ENCODE measurements around the gene FXYD2.
"Not testable (repeated sequence)": the region's sequence is repeated elsewhere in the genome, so short reads cannot be mapped to it uniquely, and the experiment has no call there.

Gene FXYD2

GRCh38 chr11:117869604-117870003 is 45.1 kb upstream of the FXYD2 start:
- TF ChIP-seq ZFX (IDR thresholded peaks at IDR 0.05) = no peak
- TF ChIP-seq, protein P1, sequence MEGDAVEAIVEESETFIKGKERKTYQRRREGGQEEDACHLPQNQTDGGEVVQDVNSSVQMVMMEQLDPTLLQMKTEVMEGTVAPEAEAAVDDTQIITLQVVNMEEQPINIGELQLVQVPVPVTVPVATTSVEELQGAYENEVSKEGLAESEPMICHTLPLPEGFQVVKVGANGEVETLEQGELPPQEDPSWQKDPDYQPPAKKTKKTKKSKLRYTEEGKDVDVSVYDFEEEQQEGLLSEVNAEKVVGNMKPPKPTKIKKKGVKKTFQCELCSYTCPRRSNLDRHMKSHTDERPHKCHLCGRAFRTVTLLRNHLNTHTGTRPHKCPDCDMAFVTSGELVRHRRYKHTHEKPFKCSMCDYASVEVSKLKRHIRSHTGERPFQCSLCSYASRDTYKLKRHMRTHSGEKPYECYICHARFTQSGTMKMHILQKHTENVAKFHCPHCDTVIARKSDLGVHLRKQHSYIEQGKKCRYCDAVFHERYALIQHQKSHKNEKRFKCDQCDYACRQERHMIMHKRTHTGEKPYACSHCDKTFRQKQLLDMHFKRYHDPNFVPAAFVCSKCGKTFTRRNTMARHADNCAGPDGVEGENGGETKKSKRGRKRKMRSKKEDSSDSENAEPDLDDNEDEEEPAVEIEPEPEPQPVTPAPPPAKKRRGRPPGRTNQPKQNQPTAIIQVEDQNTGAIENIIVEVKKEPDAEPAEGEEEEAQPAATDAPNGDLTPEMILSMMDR (conservative IDR thresholded peaks at IDR 0.05) = no peak
- no peak overlapping the region for H3K27ac ChIP-seq

DNA sequence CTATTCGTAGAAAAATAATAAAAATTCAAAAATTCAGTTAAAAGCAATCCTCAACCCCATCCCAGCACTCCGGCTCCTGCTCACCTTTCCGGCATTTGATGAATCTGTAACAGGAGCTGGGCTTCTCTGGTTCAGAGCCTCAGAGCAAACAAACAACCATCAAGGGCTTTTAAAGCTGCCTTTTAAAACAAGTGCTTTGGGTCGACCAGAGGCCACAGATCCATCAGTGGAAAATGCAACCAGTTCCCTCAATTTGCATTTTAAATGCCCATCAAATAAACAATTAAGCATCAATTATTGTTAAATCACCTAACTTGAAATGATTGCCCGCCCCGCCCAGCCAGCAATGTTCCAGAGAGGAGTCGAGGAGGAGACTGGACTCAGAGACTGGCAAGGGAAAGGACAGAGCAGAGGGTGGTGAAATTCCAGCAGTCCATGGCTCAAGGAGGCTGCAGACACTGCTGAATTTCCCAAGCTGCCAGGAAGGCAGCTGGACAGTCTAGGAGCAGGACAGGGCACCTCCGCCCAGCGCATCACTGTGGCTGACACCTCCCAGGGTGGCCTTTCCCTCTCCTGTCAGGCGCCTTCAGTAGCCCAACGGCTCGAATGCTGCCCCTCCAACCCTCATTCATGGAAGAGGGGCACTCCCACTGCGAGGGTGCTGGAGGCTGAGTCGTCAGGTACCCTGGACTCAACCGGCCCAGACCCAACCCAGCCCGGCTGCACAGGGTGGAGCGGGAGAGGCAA is 44.4 kb upstream of the FXYD2 start:
- no peak overlapping the region for H3K27ac ChIP-seq

GRCh38 chr11:117868088-117868487 is 43.5 kb upstream of the FXYD2 start:
- TF ChIP-seq ZFX (IDR thresholded peaks at IDR 0.05) = no peak
- TF ChIP-seq, protein P1 (conservative IDR thresholded peaks at IDR 0.05) = no peak
- H3K27ac ChIP-seq = no peak overlapping the region

More for the DNA sequence above, 44.4 kb upstream of the FXYD2 start:
- TF ChIP-seq, protein P1 (conservative IDR thresholded peaks at IDR 0.05) = no peak
- no peak for TF ChIP-seq ZFX (IDR thresholded peaks at IDR 0.05)

DNA sequence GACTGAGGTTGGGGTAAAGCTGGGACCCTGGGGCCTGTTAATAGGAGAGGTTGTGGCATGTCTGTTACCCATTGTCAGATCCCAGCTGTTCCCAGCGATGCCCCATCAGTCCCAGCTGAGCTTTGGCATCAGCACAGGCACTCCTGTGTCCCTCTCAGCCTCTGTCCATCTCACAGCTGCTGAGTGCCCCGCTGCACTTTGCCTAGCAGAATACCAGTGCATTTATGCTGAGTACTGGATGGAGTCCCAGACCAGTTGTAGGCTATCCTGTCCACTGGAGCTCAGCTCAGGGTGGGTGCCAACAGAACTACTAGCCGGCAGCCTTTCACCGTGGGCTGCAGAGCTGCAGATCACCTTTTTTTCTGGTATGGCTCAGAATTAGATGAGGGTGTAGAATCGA is 42.0 kb upstream of the FXYD2 start:
- H3K27ac ChIP-seq = no peak overlapping the region
- TF ChIP-seq ZFX (IDR thresholded peaks at IDR 0.05) = no peak
- TF ChIP-seq, protein P1 (conservative IDR thresholded peaks at IDR 0.05) = no peak

- H3K27ac ChIP-seq = not testable (repeated sequence)
These were observed 41.0 kb upstream of the FXYD2 start for GRCh38 chr11:117865546-117865945.

DNA sequence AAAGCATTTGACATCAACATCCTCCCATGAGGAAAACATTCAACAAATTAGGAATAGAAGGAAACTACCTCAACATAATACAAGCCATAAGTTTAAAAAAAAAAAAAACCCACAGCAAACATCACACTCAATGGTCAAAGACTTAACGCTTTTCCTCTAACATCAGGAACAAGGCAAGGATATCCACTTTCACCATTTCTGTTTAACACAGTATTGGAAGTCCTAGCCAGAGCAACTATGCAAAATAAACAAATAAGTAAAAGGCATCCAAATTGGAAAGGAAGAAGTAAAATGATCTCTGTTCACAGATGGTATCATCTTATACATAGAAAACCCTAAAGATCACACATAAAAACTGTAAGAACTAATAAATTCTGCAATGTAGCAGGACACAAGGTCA is 38.8 kb upstream of the FXYD2 start:
- no peak overlapping the region for H3K27ac ChIP-seq
- TF ChIP-seq, protein P1 (conservative IDR thresholded peaks at IDR 0.05) = no peak

DNA sequence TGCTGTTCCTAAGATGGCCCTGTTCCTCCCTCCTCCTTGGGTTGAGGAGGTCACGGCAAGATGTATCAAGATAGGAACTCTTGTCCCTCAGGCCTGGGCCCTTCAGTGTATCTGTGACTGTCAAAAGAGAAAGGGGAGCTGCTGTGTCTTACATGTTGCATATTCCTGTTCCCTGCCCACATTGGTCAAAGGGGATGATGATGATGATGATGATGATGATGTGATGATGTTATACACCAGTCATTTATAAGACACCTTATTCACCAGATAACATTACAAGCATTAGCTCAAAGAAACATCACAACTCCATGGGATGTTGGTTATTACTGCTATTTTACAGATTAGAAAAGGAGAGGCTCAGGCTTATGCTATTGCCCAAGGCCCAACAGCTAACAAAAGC is 38.2 kb upstream of the FXYD2 start:
- TF ChIP-seq ZFX (IDR thresholded peaks at IDR 0.05) = no peak
- TF ChIP-seq, protein P1 (conservative IDR thresholded peaks at IDR 0.05) = no peak
- H3K27ac ChIP-seq = no peak overlapping the region
